ENCODE data around the gene PGP. TPM values are rescaled to one million over a fixed set of nuclear protein-coding genes. Genes with fewer than 3 reads are reported as not detected.

Gene PGP
- total RNA-seq, 2 experiments from 2014 or later = 8.1 to 8.5 TPM

DNA sequence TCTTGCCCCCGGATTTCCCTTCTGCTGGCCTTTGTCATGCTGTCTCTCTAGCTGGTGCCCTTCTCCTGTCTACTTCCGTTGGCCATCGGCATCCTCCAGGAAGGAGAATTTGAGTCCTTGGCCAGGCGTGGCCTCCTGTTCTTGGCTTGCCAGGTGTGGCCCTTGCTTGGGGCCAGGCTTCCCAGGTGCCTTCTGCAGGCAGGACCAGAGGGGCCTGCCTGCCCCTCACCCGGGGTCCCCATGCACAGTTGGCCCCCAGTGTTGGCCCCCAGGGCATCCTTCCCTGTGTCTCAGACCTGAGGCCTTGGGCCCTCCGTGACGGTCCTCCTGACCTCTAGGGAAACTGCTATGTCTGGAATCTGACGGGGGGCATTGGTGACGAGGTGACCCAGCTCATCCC is 6.8 kb downstream of the PGP start:
- Mint-ChIP-seq H3K36me3 (ENCODE audit: low read depth) (peaks cover 16% of the 10 kb centered on the region), H3K9me3 (no peaks in the 10 kb centered on the region), H3K4me3 (peak overlapping the region; percentile 62), H3K27ac (peak overlapping the region; percentile 42), H3K4me1 (ENCODE audit: low read depth) (peaks cover 16% of the 10 kb centered on the region), H3K27me3 (no peaks in the 10 kb centered on the region)
- ChIA-PET CTCF (no interaction called here), POLR2A (no interaction called here)
- Histone ChIP-seq H3K9me3 (ENCODE audit: control insufficient read depth in 1 of 2, insufficient read depth in 1 of 2, low read length in 2 of 2) (no peaks in the 10 kb centered on the region), H3K36me3 (ENCODE audit: insufficient read depth, low read length) (peaks cover 32% of the 10 kb centered on the region), H3K27me3 (ENCODE audit: control insufficient read depth in 1 of 2, insufficient read depth in 2 of 2, low read length in 2 of 2) (no peaks in the 10 kb centered on the region), H3K4me1 (ENCODE audit: insufficient read depth, low read length) (peaks cover 31% of the 10 kb centered on the region), H3K27ac (ENCODE audit: low read depth in 1 of 2, low read length in 2 of 2) (no peak overlapping the region), H3K4me3 (ENCODE audit: low read length) (no peak overlapping the region)
- ATAC-seq (ENCODE audit: poor library complexity) = no peak
- DNase-seq = no peak
- intact Hi-C loops (cut with DNase I, micrococcal nuclease) = loop anchor here (5.0 kb wide), 2 partner anchors 44 to 161 kb away; partner anchors contain the start of genes ECI1 (in 1 of the 2), NTHL1 (in 1 of the 2) and TSC2 (in 1 of the 2)
- TF ChIP-seq CTCF (IDR thresholded peaks at IDR 0.05) = no peak

DNA sequence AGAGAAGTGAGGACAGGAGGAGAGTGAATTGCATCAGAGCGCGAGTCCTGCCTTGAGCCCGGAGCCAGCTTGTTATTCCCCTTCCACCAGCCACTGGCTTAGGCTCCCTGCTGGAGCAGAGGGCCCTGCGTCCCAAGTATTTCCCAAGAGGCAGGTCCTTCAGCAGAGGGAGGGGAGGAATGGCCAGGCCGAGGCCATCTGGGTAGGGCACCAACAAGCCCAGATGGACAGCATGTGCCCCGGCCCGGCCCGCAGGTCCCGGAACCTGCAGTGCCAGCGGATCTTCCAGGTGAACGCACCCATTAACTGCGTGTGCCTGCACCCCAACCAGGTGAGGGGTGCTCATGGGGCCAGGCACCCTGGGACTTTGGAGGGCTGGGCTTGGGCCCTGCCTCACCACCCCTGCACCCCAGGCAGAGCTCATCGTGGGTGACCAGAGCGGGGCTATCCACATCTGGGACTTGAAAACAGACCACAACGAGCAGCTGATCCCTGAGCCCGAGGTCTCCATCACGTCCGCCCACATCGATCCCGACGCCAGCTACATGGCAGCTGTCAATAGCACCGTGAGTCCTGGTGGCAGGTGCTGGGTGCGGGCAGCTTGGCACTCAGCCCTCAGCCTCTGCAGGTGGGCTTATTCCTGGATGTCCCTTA is 7.7 kb downstream of the PGP start:
- H3K27me3 Mint-ChIP-seq = no peaks in the 10 kb centered on the region
- peak overlapping the region; percentile 42 for H3K27ac Mint-ChIP-seq
- ChIA-PET CTCF (interaction anchor here (1.8 kb wide), 1 partner anchor 12 kb away, joined by 4 read pairs; no protein-coding TSS in a partner anchor), POLR2A (interaction anchor here (0.6 to 4.8 kb wide), 4 partner anchors 8 to 1571 kb away, joined by 3 to 47 read pairs (median 4); partner anchors contain the start of genes E4F1, METTL26, PGP and TEDC2)
- Histone ChIP-seq H3K4me3 (ENCODE audit: low read length) (no peak overlapping the region), H3K9me3 (ENCODE audit: control insufficient read depth in 1 of 2, insufficient read depth in 1 of 2, low read length in 2 of 2) (no peaks in the 10 kb centered on the region), H3K4me1 (ENCODE audit: insufficient read depth, low read length) (peaks cover 23% of the 10 kb centered on the region), H3K27ac (ENCODE audit: low read depth in 1 of 2, low read length in 2 of 2) (no peak overlapping the region), H3K27me3 (ENCODE audit: control insufficient read depth in 1 of 2, insufficient read depth in 2 of 2, low read length in 2 of 2) (no peaks in the 10 kb centered on the region), H3K36me3 (ENCODE audit: insufficient read depth, low read length) (peaks cover 32% of the 10 kb centered on the region)
- no peak for TF ChIP-seq CTCF (IDR thresholded peaks at IDR 0.05)
- H3K9me3 Mint-ChIP-seq = no peaks in the 10 kb centered on the region
- DNase-seq = no peak
- H3K4me3 Mint-ChIP-seq = peak overlapping the region; percentile 76
- ATAC-seq (ENCODE audit: poor library complexity) = no peak
- peaks cover 16% of the 10 kb centered on the region for H3K36me3 Mint-ChIP-seq (ENCODE audit: low read depth)
- peaks cover 13% of the 10 kb centered on the region for H3K4me1 Mint-ChIP-seq (ENCODE audit: low read depth)
- intact Hi-C loops (cut with DNase I, micrococcal nuclease) = loop anchor here (1.0 to 5.0 kb wide), 3 partner anchors 7 to 160 kb away; partner anchors contain the start of genes ECI1 (in 1 of the 2), NTHL1 (in 1 of the 2), PGP (in 1 of the 2) and TSC2 (in 1 of the 2)

DNA sequence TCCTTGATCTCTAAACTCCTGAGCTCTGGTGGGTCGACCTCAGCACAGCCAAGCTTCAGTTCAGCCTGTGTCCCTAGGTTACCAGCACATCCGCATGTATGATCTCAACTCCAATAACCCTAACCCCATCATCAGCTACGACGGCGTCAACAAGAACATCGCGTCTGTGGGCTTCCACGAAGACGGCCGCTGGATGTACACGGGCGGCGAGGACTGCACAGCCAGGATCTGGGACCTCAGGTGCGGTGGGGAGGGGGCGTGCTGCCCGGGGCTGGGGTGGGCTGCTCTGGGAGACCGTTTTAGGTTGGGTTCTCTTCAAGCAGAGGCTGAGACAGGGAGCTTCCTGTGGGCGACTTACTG is 8.2 kb downstream of the PGP start:
- intact Hi-C loops (cut with DNase I, micrococcal nuclease) = loop anchor here (1.0 to 5.0 kb wide), 3 partner anchors 8 to 159 kb away; partner anchors contain the start of genes ECI1 (in 1 of the 2), NTHL1 (in 1 of the 2), PGP (in 1 of the 2) and TSC2 (in 1 of the 2)
- no peak for TF ChIP-seq CTCF (IDR thresholded peaks at IDR 0.05)
- no peak for DNase-seq
- H3K9me3 ChIP-seq (ENCODE audit: control insufficient read depth in 1 of 2, insufficient read depth in 1 of 2, low read length in 2 of 2) = no peaks in the 10 kb centered on the region
- no peaks in the 10 kb centered on the region for H3K27me3 Mint-ChIP-seq
- H3K27ac ChIP-seq (ENCODE audit: low read depth in 1 of 2, low read length in 2 of 2) = no peak overlapping the region
- no peaks in the 10 kb centered on the region for H3K27me3 ChIP-seq (ENCODE audit: control insufficient read depth in 1 of 2, insufficient read depth in 2 of 2, low read length in 2 of 2)
- peaks cover 32% of the 10 kb centered on the region for H3K36me3 ChIP-seq (ENCODE audit: insufficient read depth, low read length)
- H3K4me3 ChIP-seq (ENCODE audit: low read length) = peak overlapping the region; percentile 59
- POLR2A ChIA-PET = interaction anchor here (0.6 to 4.8 kb wide), 5 partner anchors 8 to 1571 kb away, joined by 3 to 47 read pairs (median 4); partner anchors contain the start of genes E4F1, METTL26, PGP and TEDC2
- H3K9me3 Mint-ChIP-seq = no peaks in the 10 kb centered on the region
- peaks cover 16% of the 10 kb centered on the region for H3K36me3 Mint-ChIP-seq (ENCODE audit: low read depth)
- peaks cover 13% of the 10 kb centered on the region for H3K4me1 Mint-ChIP-seq (ENCODE audit: low read depth)
- peaks cover 23% of the 10 kb centered on the region for H3K4me1 ChIP-seq (ENCODE audit: insufficient read depth, low read length)
- H3K4me3 Mint-ChIP-seq = peak overlapping the region; percentile 76
- CTCF ChIA-PET = interaction anchor here (1.8 kb wide), 1 partner anchor 11 kb away, joined by 4 read pairs; no protein-coding TSS in a partner anchor
- no peak for ATAC-seq (ENCODE audit: poor library complexity)
- H3K27ac Mint-ChIP-seq = peak overlapping the region; percentile 79
